Sigmoid colon (tissue), 4 donors: ENCODE data around the gene ARHGAP10.

Source experiments
- POLR2AphosphoS5 ChIP-seq, 4 donors: sonication (generic); formaldehyde crosslinking; IDR thresholded peaks; one replicate each; pipeline ENCODE4 v1.6.1; 2017; ENCODE audit warnings: antibody characterized with exemption in 4 of 4
- TF ChIP-seq, protein P1 (sequence below), 4 experiments: fragments of 450-650 bp in 3 of 4; fragments of 200-600 bp in 1 of 4; IDR thresholded peaks; one replicate each; pipeline ENCODE4 v1.5.1; 2016 to 2019; ENCODE audit warnings: antibody characterized with exemption in 4 of 4, mild to moderate bottlenecking in 3 of 4, moderate library complexity in 2 of 4

GRCh38 chr4:147739239-147739823, 7.4 kb downstream of the ARHGAP10 start:
- TF ChIP-seq, protein P1, sequence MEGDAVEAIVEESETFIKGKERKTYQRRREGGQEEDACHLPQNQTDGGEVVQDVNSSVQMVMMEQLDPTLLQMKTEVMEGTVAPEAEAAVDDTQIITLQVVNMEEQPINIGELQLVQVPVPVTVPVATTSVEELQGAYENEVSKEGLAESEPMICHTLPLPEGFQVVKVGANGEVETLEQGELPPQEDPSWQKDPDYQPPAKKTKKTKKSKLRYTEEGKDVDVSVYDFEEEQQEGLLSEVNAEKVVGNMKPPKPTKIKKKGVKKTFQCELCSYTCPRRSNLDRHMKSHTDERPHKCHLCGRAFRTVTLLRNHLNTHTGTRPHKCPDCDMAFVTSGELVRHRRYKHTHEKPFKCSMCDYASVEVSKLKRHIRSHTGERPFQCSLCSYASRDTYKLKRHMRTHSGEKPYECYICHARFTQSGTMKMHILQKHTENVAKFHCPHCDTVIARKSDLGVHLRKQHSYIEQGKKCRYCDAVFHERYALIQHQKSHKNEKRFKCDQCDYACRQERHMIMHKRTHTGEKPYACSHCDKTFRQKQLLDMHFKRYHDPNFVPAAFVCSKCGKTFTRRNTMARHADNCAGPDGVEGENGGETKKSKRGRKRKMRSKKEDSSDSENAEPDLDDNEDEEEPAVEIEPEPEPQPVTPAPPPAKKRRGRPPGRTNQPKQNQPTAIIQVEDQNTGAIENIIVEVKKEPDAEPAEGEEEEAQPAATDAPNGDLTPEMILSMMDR (IDR thresholded peaks at IDR 0.05): no peak
- no peak for TF ChIP-seq POLR2AphosphoS5 (IDR thresholded peaks at IDR 0.05)
